K562 (cell line): ENCODE data around the gene LCE1F. TPM values are rescaled to one million over a fixed set of nuclear protein-coding genes. Genes with fewer than 3 reads are reported as not detected.

ENCODE experiments used
- ATAC-seq: fragments of 200-7000 bp; cut with Tn5 transposase; 3 replicates; pipeline ENCODE4 v1.9.1; 2020; ENCODE audit warnings: moderate library complexity
- BruUV-seq: library from RNA; stranded (reverse); fragments of 400-500 nt; replicated peaks from 2 replicates; lab custom pipeline; 2021; lab: Mats Ljungman, UMichigan
- CTCF ChIA-PET: fragments of 300-600 bp; formaldehyde crosslinking; extraction: SDS; loops from one replicate; lab custom pipeline; 2021; ENCODE audit warnings: low intra/inter-chr PET ratio; lab: Yijun Ruan, JAX
- POLR2A ChIA-PET: fragments of 300-600, 350-650 bp; sonication (Branson Sonifier 250); formaldehyde crosslinking; extraction: SDS; loops from one replicate; lab custom pipeline; 2021; ENCODE audit warnings: antibody characterized with exemption, inconsistent platforms; lab: Yijun Ruan, JAX
- DNase-seq, 4 experiments: peaks; one replicate each; pipeline versions ENCODE4 v3.0.0 to v3.0.0-alpha.2; 2011 to 2018; ENCODE audit warnings: low spot score in 3 of 4, mixed read lengths in 3 of 4; ENCODE audit errors: extremely low read depth in 1 of 4
- FAIRE-seq: peaks from 2 replicates; lab custom pipeline; 2011; peaks lifted over from hg19 to GRCh38; lab: Jason Lieb, UNC
- H2AFZ ChIP-seq: 2 replicates; pipeline ENCODE4 v1.6.0; 2011; ENCODE audit warnings: low read depth, low read length, control low read depth, inconsistent platforms
- H3K27ac ChIP-seq: fragments of 200-600 bp; 3 replicates; pipeline ENCODE4 v1.8.0; 2011; ENCODE audit warnings: low read depth, mild to moderate bottlenecking, control low read depth, inconsistent platforms, low read length, moderate library complexity, mixed read lengths; ENCODE audit errors: extremely low read depth
- H3K27me3 ChIP-seq, 2 experiments: fragments of 300-600 bp in 1 of 2; 2 replicates in 1 of 2; 3 replicates in 1 of 2; pipeline versions ENCODE4 v1.6.0 to v1.8.0; 2011; ENCODE audit warnings: inconsistent platforms in 2 of 2, low read length in 2 of 2, mild to moderate bottlenecking in 1 of 2, mixed read lengths in 1 of 2, moderate library complexity in 1 of 2; ENCODE audit not compliant: control insufficient read depth in 2 of 2, insufficient read depth in 2 of 2
- H3K36me3 ChIP-seq: fragments of 300-600 bp; 3 replicates; pipeline ENCODE4 v1.8.0; 2011; ENCODE audit warnings: mild to moderate bottlenecking, low read length, inconsistent platforms; ENCODE audit not compliant: control insufficient read depth, insufficient read depth
- H3K4me1 ChIP-seq, 2 experiments: fragments of 200-600 bp in 1 of 2; replicated peaks in 1 of 2; 2 replicates in 1 of 2; 3 replicates in 1 of 2; pipeline versions ENCODE4 v1.5.1 to v1.8.0; 2011; ENCODE audit warnings: inconsistent platforms in 2 of 2, low read length in 2 of 2, mild to moderate bottlenecking in 1 of 2, mixed read lengths in 1 of 2, moderate library complexity in 1 of 2; ENCODE audit not compliant: control insufficient read depth in 2 of 2, insufficient read depth in 2 of 2
- H3K4me2 ChIP-seq: 2 replicates; pipeline ENCODE4 v1.6.1; 2011; ENCODE audit warnings: low read length, control low read depth, inconsistent platforms, mixed read lengths; ENCODE audit not compliant: insufficient read depth
- H3K4me3 ChIP-seq: fragments of 200-600 bp; sonication (generic), shearing (Covaris generic); 2 replicates; pipeline ENCODE4 v1.5.1; 2016; ENCODE audit warnings: control low read depth, inconsistent platforms
- H3K79me2 ChIP-seq: fragments of 200-600 bp; 3 replicates; pipeline ENCODE4 v1.8.0; 2011; ENCODE audit warnings: low read length, inconsistent platforms; ENCODE audit not compliant: control insufficient read depth, insufficient read depth
- H3K9ac ChIP-seq, 2 experiments: 2 replicates each; pipeline versions ENCODE4 v1.6.0 to v1.6.1; 2011; ENCODE audit warnings: low read depth in 2 of 2, low read length in 2 of 2, control low read depth in 1 of 2, inconsistent platforms in 1 of 2, mild to moderate bottlenecking in 1 of 2, mixed read lengths in 1 of 2; ENCODE audit not compliant: insufficient read depth in 1 of 2
- H3K9me1 ChIP-seq: one replicate; pipeline ENCODE4 v1.6.0; 2011; ENCODE audit warnings: inconsistent platforms, mild to moderate bottlenecking, low read length, moderate library complexity; ENCODE audit not compliant: control insufficient read depth, insufficient read depth
- H3K9me3 ChIP-seq: replicated peaks from 2 replicates; pipeline ENCODE4 v1.5.1; 2011; ENCODE audit warnings: low read depth, low read length, inconsistent platforms; ENCODE audit not compliant: control insufficient read depth, insufficient read depth
- H4K20me1 ChIP-seq: replicated peaks from 2 replicates; pipeline ENCODE4 v1.6.1; 2011; ENCODE audit warnings: low read length, inconsistent platforms, mixed read lengths; ENCODE audit not compliant: control insufficient read depth, insufficient read depth
- BCLAF1 ChIP-seq, 2 experiments: fragments of 450-650 bp in 1 of 2; IDR thresholded peaks; 2 replicates each; pipeline ENCODE4 v1.6.1; 2011 to 2017; ENCODE audit warnings: low read depth in 2 of 2, antibody characterized with exemption in 1 of 2, borderline replicate concordance in 1 of 2, low read length in 1 of 2, mild to moderate bottlenecking in 1 of 2, mixed read lengths in 1 of 2; ENCODE audit not compliant: control insufficient read depth in 1 of 2
- CEBPB ChIP-seq: fragments of 450-650 bp; IDR thresholded peaks from 2 replicates; pipeline ENCODE4 v1.6.1; 2016; ENCODE audit warnings: missing genetic modification characterization, missing compliant biosample characterization
- EWSR1 ChIP-seq: fragments of 450-650 bp; IDR thresholded peaks from 2 replicates; pipeline ENCODE4 v1.6.1; 2018; ENCODE audit warnings: borderline replicate concordance, mild to moderate bottlenecking, low read depth, moderate library complexity; ENCODE audit not compliant: partially characterized antibody
- FUS ChIP-seq: fragments of 200-400 bp; formaldehyde crosslinking; optimal IDR thresholded peaks from 2 replicates; pipeline ENCODE3; 2017; ENCODE audit warnings: low read depth, low read length
- MIER1 ChIP-seq: fragments of 450-650 bp; IDR thresholded peaks from 2 replicates; pipeline ENCODE4 v1.6.1; 2016; ENCODE audit warnings: antibody characterized with exemption, mild to moderate bottlenecking, low read depth
- MYBL2 ChIP-seq, 2 experiments: fragments of 450-650 bp in 1 of 2; sonication (generic) in 1 of 2; formaldehyde crosslinking in 1 of 2; IDR thresholded peaks; 2 replicates each; pipeline versions ENCODE4 v1.6.1 to v1.8.1; 2017 to 2022; ENCODE audit warnings: borderline replicate concordance in 1 of 2, inconsistent platforms in 1 of 2, low read depth in 1 of 2, mild to moderate bottlenecking in 1 of 2, missing genetic modification reagents in 1 of 2, moderate library complexity in 1 of 2
- NCOA2 ChIP-seq, 2 experiments: fragments of 450-650 bp; IDR thresholded peaks; 2 replicates each; pipeline ENCODE4 v1.6.1; 2018; ENCODE audit warnings: mild to moderate bottlenecking in 2 of 2, moderate library complexity in 1 of 2; ENCODE audit not compliant: partially characterized antibody in 2 of 2
- TAF1 ChIP-seq: IDR thresholded peaks from 2 replicates; pipeline ENCODE4 v1.6.1; 2011; ENCODE audit warnings: mild to moderate bottlenecking, low read length, moderate library complexity; ENCODE audit not compliant: insufficient read depth, control insufficient read depth, severe bottlenecking; ENCODE audit errors: extremely low read depth
- XRCC4 ChIP-seq: IDR thresholded peaks from one replicate; pipeline ENCODE4 v1.6.1; 2011; ENCODE audit not compliant: insufficient read depth, insufficient read length; ENCODE audit errors: extremely low read depth
- YY1 ChIP-seq, 3 experiments: IDR thresholded peaks; 2 replicates each; pipeline ENCODE4 v1.6.1; 2011; ENCODE audit warnings: low read length in 2 of 3, mild to moderate bottlenecking in 2 of 3, moderate library complexity in 2 of 3, borderline replicate concordance in 1 of 3, control low read depth in 1 of 3, low read depth in 1 of 3; ENCODE audit not compliant: insufficient read depth in 3 of 3, insufficient replicate concordance in 2 of 3, control insufficient read depth in 1 of 3, insufficient read length in 1 of 3; ENCODE audit errors: extremely low read depth in 1 of 3
- WGBS: fragments of 100-300 bp; shearing (Covaris generic); methylation state at CpG from one replicate; pipeline ENCODE4 v1.1.6; 2016; ENCODE audit warnings: low coverage, mixed read lengths; ENCODE audit not compliant: insufficient coverage; ENCODE audit errors: missing lambda C conversion rate; 5-methylcytosine and 5-hydroxymethylcytosine counted together
- in situ Hi-C: fragments of 300-500 bp; cut with MboI; formaldehyde crosslinking; loops from 4 replicates; pipeline ENCODE4 v1.15.0; 2018; ENCODE audit warnings: inconsistent platforms, mixed read lengths
- intact Hi-C: fragments of 100-400 bp; cut with micrococcal nuclease; formaldehyde crosslinking; loops from 2 replicates; pipeline ENCODE4 v1.14.2; 2022
- polyA plus RNA-seq, 8 experiments: library from polyadenylated mRNA; depleted of rRNA in 4 of 8; stranded (reverse) in 5 of 8; unstranded in 3 of 8; fragments of >200 nt; fragmentation: Nextera tagmentation in 2 of 8; fragmentation: Illumina TruSeq in 1 of 8; extraction: Ambion mirVana in 2 of 8; extraction: Trizol in 1 of 8; gene quantifications; 2 replicates each; pipeline versions ENCODE4 v1.2.1 to v1.2.3, GENCODE V29; 2011 to 2014; ENCODE audit warnings: inconsistent platforms in 1 of 8, missing spikeins in 1 of 8
- total RNA-seq, 7 experiments: library from RNA; depleted of rRNA in 6 of 7; stranded (reverse); fragments of >200 nt in 6 of 7; fragmentation: Illumina TruSeq in 2 of 7; extraction: Trizol in 2 of 7; gene quantifications; 2 replicates each; pipeline versions ENCODE4 v1.2.1 to v1.2.3, GENCODE V29; 2011 to 2021; ENCODE audit warnings: low replicate concordance in 1 of 7

The LCE1F gene
- total and polyA plus RNA-seq, 9 of the 15 experiments (the other 6 are each of a cell fraction or from before 2014, with no cell fraction given), result not detected

- ATAC-seq (no peak), DNase-seq (no peak)
- Histone ChIP-seq H3K9me1 (no peaks in the 10 kb centered on the region), H3K27ac (no peak within 1 kb of the TSS), H3K27me3 (peaks cover 0 to 6% of the 10 kb centered on the region in 2 experiments; a peak in 1 of 5 replicates), H3K79me2 (no peaks in the 10 kb centered on the region), H3K4me1 (no peaks in the 10 kb centered on the region), H3K9ac (no peak within 1 kb of the TSS)
- POLR2A ChIA-PET, result no interaction called here
- no peak for TF ChIP-seq MIER1
- no peak for TF ChIP-seq TAF1
- TF ChIP-seq, all 486 proteins: peak for 0
- CTCF ChIA-PET, result no interaction called here
- WGBS, result 0% methylated on average over 2 of the region's 2 CpGs
- Histone ChIP-seq H3K4me2 (no peak within 1 kb of the TSS), H3K36me3 (no peaks in the 10 kb centered on the region), H3K4me3 (no peak within 1 kb of the TSS), H4K20me1 (no peaks in the 10 kb centered on the region), H2AFZ (no peak within 1 kb of the TSS), H3K9me3 (no peaks in the 10 kb centered on the region)
- no peak for FAIRE-seq
- intact Hi-C loops (no loop called here), in situ Hi-C loops (no loop called here)
- BruUV-seq, result no TSS peak
Measured at GRCh38 chr1:152786077-152786476, 11.1 kb downstream of the LCE1F start, which contains the start of gene LCE1E. Gene LCE1E (plus strand): TSS chr1:152786257. CDS start chr1:152787300, 1,043 bp downstream.

DNA sequence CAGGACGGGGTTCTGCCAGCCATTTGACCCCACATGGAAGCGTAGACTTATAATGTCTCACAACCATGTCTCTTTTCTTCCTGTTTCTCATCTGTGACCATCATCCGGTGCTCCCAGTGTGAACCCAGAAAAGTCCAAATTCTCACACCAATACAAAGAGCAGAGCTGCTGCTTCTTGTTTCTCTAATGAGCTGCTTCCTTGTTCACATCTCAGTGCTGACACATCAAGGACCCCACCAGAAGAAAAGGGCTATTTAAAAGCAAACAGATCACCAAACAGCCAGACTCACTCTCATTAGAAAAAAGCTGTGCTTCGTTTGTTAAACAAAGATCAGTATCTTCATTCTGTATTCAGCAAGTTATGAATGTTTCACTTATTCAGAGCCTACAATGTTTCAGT lies 20.7 kb downstream of the LCE1F start:
- Histone ChIP-seq H3K9me3 (no peaks in the 10 kb centered on the region), H3K36me3 (no peaks in the 10 kb centered on the region), H3K9ac (no peak overlapping the region), H3K79me2 (no peaks in the 10 kb centered on the region), H3K9me1 (no peaks in the 10 kb centered on the region), H3K4me2 (no peak overlapping the region), H3K27me3 (no peaks in the 10 kb centered on the region), H4K20me1 (no peaks in the 10 kb centered on the region), H3K4me3 (no peak overlapping the region), H2AFZ (no peak overlapping the region), H3K27ac (no peak overlapping the region), H3K4me1 (no peaks in the 10 kb centered on the region)
- 0% methylated on average over 4 of the region's 4 CpGs for WGBS
- intact Hi-C loops, result no loop called here
- in situ Hi-C loops, result no loop called here
- ATAC-seq (no peak), DNase-seq (no peak), FAIRE-seq (no peak)
- POLR2A ChIA-PET, result interaction anchor here (0.8 kb wide), 1 partner anchor 22 kb away, joined by 3 read pairs; no protein-coding TSS in a partner anchor
- no TSS peak for BruUV-seq
- CTCF ChIA-PET, result no interaction called here
- TF ChIP-seq BCLAF1 (IDR thresholded peaks at IDR 0.05; ENCODE audit: borderline replicate concordance in 1 of 2, control insufficient read depth in 1 of 2, low read depth in 2 of 2, low read length in 1 of 2), result no peak
- TF ChIP-seq YY1 (IDR thresholded peaks at IDR 0.05; ENCODE audit: borderline replicate concordance in 1 of 3, control insufficient read depth in 1 of 3, extremely low read depth in 1 of 3, insufficient read depth in 3 of 3, insufficient read length in 1 of 3, insufficient replicate concordance in 2 of 3, low read depth in 1 of 3, low read length in 2 of 3), result no peak
- no peak for TF ChIP-seq CEBPB (tag)
- TF ChIP-seq MYBL2 (IDR thresholded peaks at IDR 0.05; ENCODE audit: low read depth), result no peak
- TF ChIP-seq MYBL2 (CRISPR knock-in tag; IDR thresholded peaks at IDR 0.05; ENCODE audit: borderline replicate concordance), result no peak
- TF ChIP-seq EWSR1, result no peak
- TF ChIP-seq NCOA2 (IDR thresholded peaks at IDR 0.05; ENCODE audit: partially characterized antibody in 2 of 2), result no peak
- TF ChIP-seq XRCC4, result no peak
- TF ChIP-seq FUS, result no peak
